ENCODE measurements around the gene MARK3.
"Not testable (repeated sequence)": the region's sequence is repeated elsewhere in the genome, so short reads cannot be mapped to it uniquely, and the experiment has no call there.

MARK3 gene

GRCh38 chr14:103492156-103492925 lies 107.1 kb downstream of the MARK3 start:
- no peak for DNase-seq

DNA sequence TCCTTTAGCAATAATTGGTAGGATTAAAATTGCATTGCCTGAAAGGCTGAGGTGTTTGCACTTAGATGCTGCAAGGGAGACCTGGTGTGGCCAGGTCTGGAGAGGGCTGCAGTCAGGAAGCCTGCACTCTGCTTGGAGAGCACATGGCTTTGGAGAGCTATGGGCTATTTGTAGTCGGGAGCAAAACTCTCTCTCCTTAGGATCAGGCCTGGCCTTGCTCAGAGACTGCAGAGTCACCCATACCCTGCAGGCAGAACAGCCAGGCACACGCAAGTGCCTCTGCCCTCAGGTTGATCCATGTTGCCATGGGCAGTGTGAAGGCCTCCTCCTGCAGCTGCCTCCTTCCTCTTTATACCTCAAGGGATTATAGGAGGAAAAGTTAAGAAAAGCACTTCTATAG lies 110.6 kb downstream of the MARK3 start:
- DNase-seq = no peak

DNA sequence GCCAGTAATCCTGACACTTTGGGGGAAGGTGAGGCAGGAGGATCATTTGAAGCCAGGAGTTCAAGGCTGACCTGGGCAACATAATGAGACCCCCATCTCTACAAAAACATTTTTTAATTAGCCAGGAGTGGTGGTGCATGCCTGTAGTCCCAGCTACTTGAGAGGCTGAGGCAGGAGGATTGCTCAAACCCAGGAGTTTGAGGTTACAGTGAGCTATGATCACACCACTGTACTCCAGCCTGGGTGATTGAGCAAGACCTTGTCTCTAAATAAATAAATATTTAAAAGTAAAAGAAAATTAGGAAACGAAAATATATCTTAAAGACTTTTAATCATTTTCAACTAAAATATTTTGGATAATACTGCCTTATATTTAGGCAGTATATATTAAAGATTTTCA lies 111.6 kb downstream of the MARK3 start:
- DNase-seq = no peak

DNA sequence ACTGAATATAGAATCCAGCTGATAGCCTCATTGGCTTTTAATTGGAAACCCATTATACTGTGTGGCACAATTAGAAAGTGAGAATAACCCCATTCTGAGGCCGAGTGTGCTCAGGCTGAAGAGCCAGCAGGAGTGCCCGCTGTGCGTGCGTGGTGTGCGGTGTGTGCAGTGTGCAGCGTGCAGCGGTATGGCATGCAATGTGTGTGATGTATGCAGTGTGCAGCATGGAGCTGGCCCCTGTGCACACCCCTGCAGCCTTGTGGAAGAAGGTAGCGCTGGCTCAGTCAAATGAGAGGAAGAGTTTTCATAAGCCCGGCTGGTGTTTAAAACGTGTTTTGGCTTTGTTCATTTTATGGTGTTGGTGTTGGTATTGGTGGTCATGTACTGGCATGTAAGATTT lies 114.5 kb downstream of the MARK3 start:
- no peak for DNase-seq

DNA sequence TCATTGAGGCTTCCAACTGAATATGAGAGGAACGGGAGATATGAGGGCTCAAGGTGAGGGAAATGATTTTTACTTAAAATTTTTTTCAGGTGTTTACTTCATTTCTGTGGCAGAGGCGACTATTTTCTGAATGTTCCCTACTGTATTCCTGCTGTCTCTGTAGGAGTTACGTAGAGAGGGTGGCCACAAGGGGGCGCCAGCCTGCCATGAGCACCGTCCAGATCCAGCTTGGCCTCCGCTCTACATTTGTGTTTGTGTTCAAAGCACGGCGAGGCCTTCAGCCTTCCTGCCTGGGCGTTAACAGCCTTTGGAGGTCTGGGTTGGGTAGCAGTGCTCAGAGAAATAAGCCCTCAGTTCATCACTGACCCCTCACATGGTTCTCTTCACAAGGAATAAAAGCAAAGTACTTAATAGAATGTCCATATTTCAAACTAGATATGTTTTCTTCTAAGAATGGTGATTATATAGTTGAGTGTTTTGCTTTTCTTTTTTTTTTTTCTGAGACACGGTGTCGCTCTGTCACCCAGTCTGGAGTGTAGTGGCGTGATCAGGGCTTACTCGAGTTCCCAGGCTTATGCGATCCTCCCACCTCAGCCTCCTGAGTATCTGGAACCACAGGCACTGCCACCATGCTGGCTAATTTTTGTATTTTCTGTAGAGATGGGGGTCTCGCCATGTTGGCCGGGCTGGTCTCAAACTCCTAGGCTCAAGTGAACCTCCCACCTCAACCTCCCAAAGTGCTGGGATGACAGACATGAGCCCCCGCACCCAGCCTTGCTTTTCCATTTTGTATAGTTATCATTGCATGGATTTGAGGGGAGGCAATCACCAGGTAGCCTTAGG lies 115.2 kb downstream of the MARK3 start:
- peak; percentile 63 for DNase-seq

GRCh38 chr14:103501041-103501870 lies 116.0 kb downstream of the MARK3 start:
- DNase-seq = no peak

DNA sequence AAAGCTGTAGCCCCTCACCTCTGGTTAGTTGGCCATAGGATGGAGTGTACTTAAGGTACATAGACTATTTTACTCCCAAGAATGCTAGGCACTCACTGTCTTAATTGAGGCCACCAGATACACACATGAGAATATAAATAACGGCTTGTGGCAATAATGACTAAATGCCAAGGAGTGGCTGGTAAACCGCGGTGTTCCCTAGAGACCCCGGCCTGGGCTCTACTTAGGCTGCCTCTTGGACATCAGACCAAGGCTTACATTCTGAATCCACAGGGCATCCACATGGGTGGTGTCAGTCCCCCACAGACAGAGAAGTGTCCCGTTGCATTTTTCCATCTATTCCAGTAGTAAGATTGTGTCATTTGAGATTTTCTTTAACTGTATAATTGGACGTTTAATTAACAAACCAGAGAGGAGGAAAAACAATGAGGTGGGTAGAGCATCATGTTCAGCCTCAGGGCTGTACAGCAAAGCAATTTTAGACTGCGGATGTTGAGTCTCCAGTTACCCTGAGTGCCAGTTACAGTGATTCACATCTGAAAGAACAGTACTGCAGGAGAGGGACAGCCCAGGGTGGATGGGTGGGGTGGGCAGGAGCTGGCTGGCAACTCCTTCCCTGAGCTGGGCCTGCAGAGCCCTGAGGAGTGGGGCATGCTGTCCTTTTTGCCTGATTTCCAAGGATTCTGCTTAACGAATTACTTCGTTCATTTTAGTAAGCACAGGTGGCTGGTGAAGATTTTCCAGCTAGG lies 116.9 kb downstream of the MARK3 start:
- DNase-seq = no peak

- DNase-seq = no peak
These were observed 117.7 kb downstream of the MARK3 start for GRCh38 chr14:103502877-103503276.

DNA sequence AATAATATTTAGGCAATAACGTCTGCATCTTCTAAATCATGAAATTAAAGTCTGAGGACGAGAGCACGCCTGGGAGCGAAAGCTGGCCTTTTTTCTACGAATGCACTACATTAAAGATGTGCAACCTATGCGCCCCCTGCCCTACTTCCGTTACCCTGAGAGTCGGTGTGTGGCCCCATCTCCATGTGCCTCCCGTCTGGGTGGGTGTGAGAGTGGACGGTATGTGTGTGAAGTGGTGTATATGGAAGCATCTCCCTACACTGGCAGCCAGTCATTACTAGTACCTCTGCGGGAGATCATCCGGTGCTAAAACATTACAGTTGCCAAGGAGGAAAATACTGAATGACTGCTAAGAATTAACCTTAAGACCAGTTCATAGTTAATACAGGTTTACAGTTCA lies 118.1 kb downstream of the MARK3 start:
- DNase-seq = no peak

DNA sequence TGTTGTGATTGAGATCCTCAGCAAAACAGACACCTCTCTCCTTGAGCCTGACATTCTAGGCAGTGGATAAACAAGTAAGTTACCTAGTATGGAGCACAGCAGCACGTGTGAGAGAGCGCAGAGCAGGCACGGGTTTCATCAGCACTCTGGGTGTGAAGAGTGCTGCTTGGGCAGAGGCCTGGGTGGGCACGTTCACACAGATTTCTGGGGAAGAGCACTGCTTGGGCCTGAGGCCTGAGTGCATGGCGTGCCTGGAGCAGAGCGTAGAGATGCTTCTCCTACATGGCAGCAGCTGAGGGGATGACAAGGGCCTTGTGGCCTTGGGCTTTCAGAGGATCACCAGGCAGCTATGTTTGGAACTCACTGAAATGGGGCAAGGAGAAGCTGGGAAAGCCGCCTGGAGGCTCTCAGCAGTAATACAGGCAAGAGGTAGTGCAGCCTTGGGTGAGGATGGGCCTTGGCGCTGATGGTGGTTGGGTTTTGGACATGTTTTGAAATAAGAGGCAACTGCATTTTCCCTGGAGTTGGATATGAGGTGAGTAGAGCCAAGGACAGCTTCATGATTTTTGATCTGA lies 119.9 kb downstream of the MARK3 start:
- DNase-seq = no peak

GRCh38 chr14:103507751-103508150 lies 122.5 kb downstream of the MARK3 start:
- DNase-seq = no peak

DNA sequence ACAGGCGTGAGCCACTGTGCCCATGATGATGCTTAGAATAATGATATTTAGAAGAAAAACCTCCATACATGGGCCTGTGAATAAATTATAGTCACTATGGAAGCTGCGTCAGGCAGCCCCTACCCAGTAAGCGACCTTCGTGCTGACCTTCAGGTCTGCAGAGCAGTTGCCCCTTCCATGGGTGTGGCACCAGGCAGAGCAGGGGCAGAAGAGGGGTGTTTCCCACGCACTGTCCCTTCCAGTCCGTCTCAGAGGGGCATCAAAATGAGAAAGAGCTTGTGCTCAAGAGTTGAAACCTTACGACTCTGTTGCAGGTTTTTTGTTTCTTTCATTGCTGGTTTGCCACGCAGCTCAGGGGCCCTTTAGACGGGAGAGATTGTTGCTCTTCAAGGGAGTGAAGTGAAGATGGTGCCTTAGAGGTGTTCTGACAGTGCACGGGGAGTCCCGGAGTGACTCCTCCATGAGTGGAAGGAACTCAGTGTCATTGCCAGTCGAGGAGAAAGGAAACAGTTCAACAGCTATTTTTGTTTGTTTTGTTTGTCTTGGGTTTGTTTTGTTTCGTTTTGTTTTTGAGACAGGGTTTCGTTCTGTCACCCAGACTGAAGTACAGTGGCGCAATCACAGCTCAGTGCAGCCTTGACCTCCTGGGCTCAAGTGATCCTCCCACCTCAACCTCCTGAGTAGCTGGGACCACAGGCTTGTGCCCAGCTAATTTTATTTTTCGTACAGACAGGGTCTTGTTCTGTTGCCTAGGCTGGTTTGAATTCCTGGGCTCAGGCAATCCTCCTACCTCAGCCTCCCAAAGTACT lies 123.5 kb downstream of the MARK3 start:
- no peak for DNase-seq

- no peak for DNase-seq
These were observed 124.9 kb downstream of the MARK3 start for GRCh38 chr14:103509864-103510723.

GRCh38 chr14:103510724-103511693 lies 125.8 kb downstream of the MARK3 start:
- DNase-seq = no peak

- not testable (repeated sequence) for DNase-seq
These were observed 127.0 kb downstream of the MARK3 start for GRCh38 chr14:103512180-103512579.

DNA sequence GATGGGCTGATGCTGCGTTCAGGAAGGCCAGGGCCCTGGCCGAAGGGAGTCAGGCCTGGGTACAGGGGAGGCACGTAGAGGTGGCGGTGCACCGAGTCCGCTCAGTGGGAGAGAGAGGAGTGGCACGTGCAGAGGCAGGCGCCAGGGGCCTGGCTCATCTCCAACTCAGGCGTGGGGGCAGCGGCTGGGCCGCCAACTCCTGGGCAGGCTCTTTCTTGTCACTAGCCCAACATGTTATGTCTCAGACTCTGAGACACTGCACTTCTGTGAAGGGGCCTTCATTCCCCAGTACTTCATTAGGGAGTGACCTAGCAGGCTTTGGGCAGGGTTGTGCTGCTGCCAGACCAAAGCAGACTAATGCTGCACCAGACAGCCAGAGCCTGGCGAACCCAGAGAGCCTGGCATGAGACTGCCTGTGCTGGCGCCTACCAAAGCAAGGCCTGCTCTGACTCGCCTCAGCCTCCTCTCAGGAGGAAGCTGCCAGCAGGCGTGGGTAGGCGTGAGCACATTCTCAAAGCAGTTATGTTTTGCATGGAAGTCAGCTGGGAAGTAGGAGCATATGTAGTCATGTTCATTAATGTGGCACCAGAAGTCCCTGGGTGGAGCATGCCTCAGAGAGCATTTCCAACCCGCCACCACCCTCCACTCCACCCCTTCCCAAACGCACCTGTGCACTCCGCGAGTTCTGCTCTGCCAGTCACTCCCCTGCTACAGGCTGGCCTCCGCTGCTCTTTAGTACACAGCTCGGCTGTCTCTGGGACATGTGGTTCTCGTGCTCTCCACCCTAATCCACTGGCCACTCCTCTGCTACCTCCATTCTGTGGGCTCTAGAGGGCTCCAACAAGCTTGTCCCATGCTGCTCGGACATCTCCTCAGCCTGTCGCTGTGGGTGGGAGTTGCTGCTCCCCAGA lies 127.7 kb downstream of the MARK3 start:
- no peak for DNase-seq

DNA sequence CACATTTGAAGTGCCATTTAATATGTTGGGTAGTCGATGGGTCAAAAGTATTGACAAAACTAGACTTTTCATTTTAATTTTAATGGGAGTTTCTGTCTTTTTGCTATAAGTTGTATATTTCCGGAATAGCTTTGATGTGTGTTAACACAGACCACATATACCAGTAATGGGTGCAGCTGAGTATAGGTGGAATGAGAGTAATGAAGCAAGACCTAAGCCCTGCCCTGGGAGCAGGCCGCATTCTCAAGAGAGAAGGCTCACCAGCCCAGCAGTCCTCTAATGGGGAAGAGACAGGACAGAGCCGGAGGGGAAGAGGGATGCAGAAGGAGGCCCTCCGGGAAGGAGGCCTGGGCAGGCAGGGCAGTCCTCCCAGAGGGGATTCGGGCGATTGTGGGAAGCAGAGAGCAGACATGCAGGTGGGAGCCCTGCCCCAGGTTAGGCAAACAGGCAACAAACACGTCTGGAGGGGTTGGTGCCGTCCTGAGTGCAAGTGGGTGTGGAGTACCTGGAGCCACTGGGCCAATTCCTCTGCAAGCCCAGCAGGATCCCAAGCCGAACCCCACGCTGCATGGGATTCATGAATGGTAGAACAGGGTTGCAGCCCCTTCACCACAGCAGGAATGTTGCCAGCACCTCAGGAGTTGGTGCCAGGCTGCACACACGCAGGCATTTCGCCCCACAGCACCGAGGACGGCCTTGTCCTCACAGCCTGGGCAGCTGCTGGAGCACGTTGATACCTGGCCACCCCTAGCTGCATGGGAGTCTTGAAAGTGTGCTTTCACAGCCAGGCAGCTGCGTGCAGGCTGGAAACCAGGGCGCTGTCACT lies 129.6 kb downstream of the MARK3 start:
- DNase-seq = no peak
